Renal cortex interstitium (tissue), 15 donors: Measurements from ENCODE around the gene KCND1. TPM values are rescaled to one million over a fixed set of nuclear protein-coding genes. Genes with fewer than 3 reads are reported as not detected.
A peak's percentile ranks its signal among the peaks of the same experiment; 100 is the strongest.

Experiments used
- DNase-seq, 11 donors: peaks; one replicate each; pipeline ENCODE4 v3.0.0-alpha.2; 2013; ENCODE audit warnings: low read depth in 9 of 11, low spot score in 4 of 11; ENCODE audit errors: extremely low read depth in 1 of 11
- long read RNA-seq, 16 experiments: transcript quantifications; one replicate each; lab custom pipeline, GENCODE V29; 2026
- polyA plus RNA-seq, 3 donors: library from polyadenylated mRNA; unstranded; fragments of 120-200 nt; gene quantifications; one replicate each; pipeline ENCODE4 v1.2.1, GENCODE V29; 2013; ENCODE audit not compliant: insufficient read length in 3 of 3

The KCND1 gene
- polyA plus RNA-seq, result 1 to 10 TPM; 2.2 to 3.2 (median 2.9) TPM
- long read RNA-seq, donor 1, result 0 reads
- long read RNA-seq, donor 2, result 0 reads
- long read RNA-seq, donor 3, result 0 reads
- long read RNA-seq, donor 4, full-length matches to known transcripts, result 1 of 1 reads
- long read RNA-seq, donor 4, partial matches to known transcripts, result 0 of 1 reads
- long read RNA-seq, donor 4, other reads (novel, unspliced or antisense), result 0 of 1 reads
- long read RNA-seq, donor 5, full-length matches to known transcripts, result 3 of 3 reads
- long read RNA-seq, donor 5, partial matches to known transcripts, result 0 of 3 reads
- long read RNA-seq, donor 5, other reads (novel, unspliced or antisense), result 0 of 3 reads
- long read RNA-seq, donor 6, full-length matches to known transcripts, result 1 of 1 reads
- long read RNA-seq, donor 6, partial matches to known transcripts, result 0 of 1 reads
- long read RNA-seq, donor 6, other reads (novel, unspliced or antisense), result 0 of 1 reads
- long read RNA-seq, donor 7, result 0 reads
- long read RNA-seq, donor 8, result 0 reads
- long read RNA-seq, donor 9, result 0 reads
- long read RNA-seq, donor 10, full-length matches to known transcripts, result 2 of 2 reads
- long read RNA-seq, donor 10, partial matches to known transcripts, result 0 of 2 reads
- long read RNA-seq, donor 10, other reads (novel, unspliced or antisense), result 0 of 2 reads
- long read RNA-seq, donor 11, result 0 reads
- long read RNA-seq, donor 12, result 0 reads
- long read RNA-seq, donor 13, result 0 reads
- long read RNA-seq, donor 14, full-length matches to known transcripts, result 1 of 1 reads
- long read RNA-seq, donor 14, partial matches to known transcripts, result 0 of 1 reads
- long read RNA-seq, donor 14, other reads (novel, unspliced or antisense), result 0 of 1 reads
- long read RNA-seq, donor 15, result 0 reads
- long read RNA-seq, donor 16, full-length matches to known transcripts, result 2 of 2 reads
- long read RNA-seq, donor 16, partial matches to known transcripts, result 0 of 2 reads
- long read RNA-seq, donor 16, other reads (novel, unspliced or antisense), result 0 of 2 reads

GRCh38 chrX:48971249-48972219 is at the start of gene KCND1:
TSS of gene KCND1 (minus strand) at chrX:48971844. CDS start at chrX:48970271, 1,573 bp downstream.
- no peak for DNase-seq

- no peak for DNase-seq
These were observed 48.1 kb upstream of the KCND1 start for GRCh38 chrX:49019599-49020249.

- DNase-seq, result no peak
These were observed 47.4 kb upstream of the KCND1 start for GRCh38 chrX:49019050-49019449.

GRCh38 chrX:49003696-49004095 is 32.1 kb upstream of the KCND1 start:
- DNase-seq, result no peak

GRCh38 chrX:49002091-49002935 is 30.7 kb upstream of the KCND1 start, which contains the start of gene GRIPAP1:
TSS of gene GRIPAP1 (minus strand) at chrX:49002264. CDS start at chrX:49002229, 35 bp downstream.
- peak; percentile 64 to 86 (median 76) for DNase-seq

GRCh38 chrX:49001521-49002090 is 30.0 kb upstream of the KCND1 start:
- DNase-seq, result peak in 6 of 11 donors; percentile 2 to 18 (median 12)

DNA sequence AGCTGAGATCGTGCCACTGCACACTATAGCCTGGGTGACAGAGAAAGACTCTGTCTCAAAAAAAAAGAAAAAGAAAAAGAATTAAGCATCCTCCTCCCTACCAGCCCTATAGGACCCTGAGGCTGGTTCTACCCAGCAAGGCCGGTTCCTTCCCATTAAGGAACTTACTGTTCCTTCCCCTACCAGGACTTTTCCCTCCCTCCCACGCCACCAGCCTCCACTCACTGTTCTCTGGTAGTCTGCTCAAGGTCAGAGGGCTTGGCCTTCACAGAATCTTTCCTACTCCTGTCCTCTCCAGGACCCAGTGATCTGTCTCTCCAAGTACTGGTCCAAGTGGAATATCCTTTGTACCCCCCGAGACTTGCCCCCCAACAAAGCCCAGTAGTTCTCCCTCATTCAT is 29.0 kb upstream of the KCND1 start:
- DNase-seq, result no peak

DNA sequence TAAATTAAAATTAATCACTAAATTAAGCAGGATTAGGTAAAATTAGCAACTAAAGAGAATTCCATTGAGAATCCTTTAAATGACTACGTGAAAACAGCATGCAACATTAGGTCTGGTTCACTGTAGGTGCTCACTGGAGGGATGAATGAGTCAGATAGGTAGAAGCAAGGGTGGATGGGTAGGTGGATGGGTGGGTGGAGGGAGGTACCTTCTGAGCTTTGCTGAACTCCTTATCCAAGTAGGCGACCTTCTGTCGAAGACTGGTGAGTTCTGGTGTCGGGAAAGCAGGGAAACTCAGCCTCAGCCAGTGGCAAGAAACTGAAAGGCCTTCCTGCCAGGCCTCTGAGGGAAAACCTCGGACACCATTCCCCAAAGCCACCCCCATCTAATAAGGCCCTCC is 27.4 kb upstream of the KCND1 start:
- DNase-seq, result no peak

GRCh38 chrX:48998391-48998790 is 26.7 kb upstream of the KCND1 start:
- no peak for DNase-seq

- DNase-seq, result no peak
These were observed 26.2 kb upstream of the KCND1 start for GRCh38 chrX:48997865-48998264.

- DNase-seq, result no peak
These were observed 25.8 kb upstream of the KCND1 start for GRCh38 chrX:48997455-48997854.

GRCh38 chrX:48996969-48997368 is 25.3 kb upstream of the KCND1 start:
- no peak for DNase-seq

DNA sequence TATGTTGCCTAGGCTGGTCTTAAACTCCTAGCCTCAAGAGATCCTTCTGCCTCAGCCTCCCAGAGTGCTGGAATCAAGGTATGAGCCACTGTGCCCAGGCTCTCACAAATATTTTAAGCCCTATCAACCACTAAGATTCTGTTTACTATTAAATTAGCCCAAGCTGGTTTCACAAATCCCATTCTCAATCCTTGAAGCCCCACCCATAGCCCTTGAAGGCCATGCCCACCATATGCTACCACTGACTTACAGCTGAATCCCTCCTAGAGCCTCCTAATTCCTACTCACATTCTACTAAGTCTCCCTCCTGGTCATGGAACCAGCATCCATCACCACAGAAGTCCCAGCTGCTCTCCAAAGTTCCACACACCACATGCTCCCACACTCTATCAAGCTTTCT is 20.7 kb upstream of the KCND1 start:
- no peak for DNase-seq

DNA sequence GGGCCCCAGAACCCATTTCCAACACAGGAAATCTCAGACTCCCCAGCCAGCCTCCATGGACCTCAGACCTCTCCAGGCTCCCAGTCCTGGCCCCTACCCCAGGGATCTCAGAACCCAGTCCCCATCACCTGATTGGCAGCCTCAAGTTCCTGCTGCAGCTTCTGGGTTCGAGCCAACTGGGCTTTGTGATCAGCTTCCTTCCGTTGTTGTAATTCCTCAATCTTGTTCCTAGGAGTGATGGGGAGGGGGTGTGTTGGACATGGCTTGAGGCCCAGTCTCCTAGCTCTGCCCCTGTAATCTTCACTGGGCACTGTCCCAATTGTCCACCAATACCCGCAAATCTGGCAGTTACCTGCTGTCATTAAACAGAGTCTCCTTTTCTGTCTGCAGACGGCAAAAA is 17.8 kb upstream of the KCND1 start:
- DNase-seq, result no peak

GRCh38 chrX:48983896-48984295 is 12.3 kb upstream of the KCND1 start:
- no peak for DNase-seq

GRCh38 chrX:48983081-48983480 is 11.4 kb upstream of the KCND1 start:
- DNase-seq, result no peak

DNA sequence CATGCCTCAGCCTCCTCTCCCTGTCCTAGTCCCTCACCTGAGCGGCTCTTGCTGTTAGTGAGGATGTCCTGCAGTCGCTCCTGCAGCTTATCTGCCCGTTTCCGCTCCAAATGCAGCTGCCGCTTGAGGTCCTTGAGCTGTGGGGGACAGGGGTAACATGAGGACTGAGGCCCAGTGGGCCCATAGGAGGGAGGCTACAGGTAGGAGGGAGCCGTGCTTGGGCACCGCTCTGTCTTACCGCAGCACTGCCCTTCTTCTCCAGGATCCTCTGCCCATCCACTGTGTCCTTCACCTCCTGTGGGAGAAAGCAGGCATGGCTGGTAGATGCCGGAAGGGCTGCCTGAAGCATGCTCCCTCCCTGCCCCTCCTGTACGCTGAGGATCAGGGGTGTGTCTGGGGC is 9.5 kb upstream of the KCND1 start:
- DNase-seq, result no peak
